Esophagus muscularis mucosa (tissue), 4 donors: ENCODE data around the gene TRPM6.

Source experiments
- CTCF ChIP-seq, 3 experiments: fragments of 200-600 bp in 2 of 3; fragments of 450-650 bp in 1 of 3; sonication (generic) in 2 of 3; IDR thresholded peaks; one replicate each; pipeline ENCODE4 v1.5.1; 2017 to 2019; ENCODE audit warnings: antibody characterized with exemption in 3 of 3, mild to moderate bottlenecking in 2 of 3, moderate library complexity in 1 of 3
- EP300 ChIP-seq: sonication (generic); formaldehyde crosslinking; IDR thresholded peaks from one replicate; pipeline ENCODE4 v1.6.1; 2017; ENCODE audit warnings: antibody characterized with exemption
- POLR2A ChIP-seq: fragments of 450-650 bp; IDR thresholded peaks from one replicate; pipeline ENCODE4 v1.6.1; 2017; ENCODE audit warnings: antibody characterized with exemption, moderate library complexity, mild to moderate bottlenecking, low read depth

GRCh38 chr9:74838351-74838750, 49.4 kb downstream of the TRPM6 start:
- TF ChIP-seq CTCF (IDR thresholded peaks at IDR 0.05), result no peak
- TF ChIP-seq EP300, result no peak
- TF ChIP-seq POLR2A, result no peak
